Gastrocnemius medialis (tissue), 4 donors: ENCODE data around the gene MECR.

Experiments used
- CTCF ChIP-seq, 5 experiments: fragments of 450-650 bp in 3 of 5; fragments of 200-600 bp in 2 of 5; sonication (generic) in 2 of 5; IDR thresholded peaks in 4 of 5; conservative IDR thresholded peaks in 1 of 5; 1 replicate in 4 of 5; 2 replicates in 1 of 5; pipeline ENCODE4 v1.5.1; 2016 to 2019; ENCODE audit warnings: antibody characterized with exemption in 5 of 5, mild to moderate bottlenecking in 3 of 5, moderate library complexity in 3 of 5
- POLR2A ChIP-seq, 2 donors: fragments of 450-650 bp; IDR thresholded peaks; one replicate each; pipeline ENCODE4 v1.6.1; 2017; ENCODE audit warnings: antibody characterized with exemption in 2 of 2, mild to moderate bottlenecking in 2 of 2, moderate library complexity in 2 of 2

GRCh38 chr1:29166291-29166878 lies 64.3 kb downstream of the MECR start:
- TF ChIP-seq CTCF (IDR thresholded peaks at IDR 0.05 in 4 of 5, conservative IDR thresholded peaks at IDR 0.05 in 1 of 5), result no peak
- no peak for TF ChIP-seq POLR2A (IDR thresholded peaks at IDR 0.05)
